PFSK-1 (cell line): ENCODE results near the gene NFKB1.

Source experiments
- FOXP2 ChIP-seq: optimal IDR thresholded peaks from 2 replicates; pipeline ENCODE3; 2011; ENCODE audit warnings: borderline replicate concordance, control low read depth, inconsistent platforms; ENCODE audit not compliant: insufficient read depth; ENCODE audit errors: extremely low read length, extremely low read depth
- POLR2AphosphoS5 ChIP-seq: IDR thresholded peaks from 2 replicates; pipeline ENCODE4 v1.6.1; 2012; ENCODE audit warnings: low read depth, mild to moderate bottlenecking, control low read depth, low read length, moderate library complexity
- TAF1 ChIP-seq: IDR thresholded peaks from 2 replicates; pipeline ENCODE4 v1.6.1; 2012; ENCODE audit warnings: low read length, control low read depth, borderline replicate concordance; ENCODE audit not compliant: insufficient read depth

DNA sequence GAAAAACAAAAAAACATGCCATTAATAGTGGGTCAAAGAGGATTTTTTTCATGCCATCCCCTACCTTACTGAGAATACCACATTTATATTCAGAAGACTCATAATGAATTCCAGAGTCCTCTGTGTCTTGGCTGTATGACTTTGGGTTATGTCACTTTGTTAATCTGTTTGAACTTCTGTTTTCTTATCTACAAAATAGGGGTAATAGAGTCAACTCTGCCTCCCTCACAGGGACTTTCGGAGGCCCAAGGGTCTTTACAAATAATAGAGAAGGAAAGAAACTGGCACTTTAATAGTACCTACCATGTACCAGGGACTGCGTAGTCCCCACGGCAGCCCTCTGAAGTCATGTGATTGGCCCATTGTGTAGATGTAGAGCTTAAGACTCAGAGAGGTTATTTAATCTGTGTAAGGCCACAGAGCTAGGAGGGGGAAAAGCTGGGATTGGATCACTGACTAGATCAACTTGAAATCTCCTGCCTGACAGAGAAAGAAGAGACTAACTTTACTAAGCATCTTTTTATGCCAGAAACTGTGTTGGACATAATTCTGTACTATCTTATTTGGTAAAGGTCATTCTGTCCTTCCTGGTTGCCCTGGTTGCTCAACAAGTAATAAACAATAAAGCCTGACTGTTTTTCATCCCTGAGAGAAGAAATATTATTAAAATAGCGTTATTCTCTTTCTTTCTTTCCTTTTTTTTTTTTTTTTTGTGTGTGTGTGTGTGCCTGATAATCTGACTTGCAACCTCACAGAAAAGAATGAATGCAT lies 59.6 kb downstream of the NFKB1 start:
- TF ChIP-seq POLR2AphosphoS5 (no peak), TAF1 (no peak), FOXP2 (no peak)
